K562 (cell line): Measurements from ENCODE around the gene NOS1.

ENCODE experiments used
- AFF1 ChIP-seq, 2 experiments: fragments of 450-650 bp; IDR thresholded peaks; 2 replicates each; pipeline ENCODE4 v1.6.1; 2018; ENCODE audit warnings: mild to moderate bottlenecking in 2 of 2, low read depth in 1 of 2; ENCODE audit not compliant: partially characterized antibody in 2 of 2
- CEBPB ChIP-seq: fragments of 450-650 bp; IDR thresholded peaks from 2 replicates; pipeline ENCODE4 v1.6.1; 2016; ENCODE audit warnings: missing genetic modification characterization, missing compliant biosample characterization
- CREB1 ChIP-seq, 2 experiments: sonication (generic) in 1 of 2; formaldehyde crosslinking in 1 of 2; IDR thresholded peaks; 2 replicates each; pipeline versions ENCODE4 v1.6.1 to v1.8.0; 2012 to 2022; ENCODE audit warnings: inconsistent platforms in 1 of 2, mild to moderate bottlenecking in 1 of 2, missing genetic modification reagents in 1 of 2, moderate library complexity in 1 of 2
- CTCF ChIP-seq, 3 experiments: IDR thresholded peaks in 2 of 3; conservative IDR thresholded peaks in 1 of 3; 2 replicates each; pipeline ENCODE4 v1.5.1; 2011 to 2012; ENCODE audit warnings: low read length in 3 of 3, mild to moderate bottlenecking in 3 of 3, control low read depth in 2 of 3, improper control_type of control experiment in 1 of 3, inconsistent platforms in 1 of 3, low read depth in 1 of 3, mixed read lengths in 1 of 3, moderate library complexity in 1 of 3; ENCODE audit not compliant: insufficient read depth in 2 of 3
- EGR1 ChIP-seq: fragments of 450-650 bp; conservative IDR thresholded peaks from 2 replicates; pipeline ENCODE4 v1.6.1; 2017; ENCODE audit warnings: mild to moderate bottlenecking
- FOXM1 ChIP-seq, 2 experiments: fragments of 450-650 bp in 1 of 2; sonication (generic) in 1 of 2; formaldehyde crosslinking in 1 of 2; IDR thresholded peaks; 2 replicates each; pipeline versions ENCODE4 v1.6.1 to v1.9.0; 2017 to 2022; ENCODE audit warnings: low read depth in 2 of 2, mild to moderate bottlenecking in 2 of 2, missing genetic modification reagents in 1 of 2, moderate library complexity in 1 of 2
- KLF1 ChIP-seq: fragments of 450-650 bp; IDR thresholded peaks from 2 replicates; pipeline ENCODE4 v1.6.1; 2016; ENCODE audit warnings: missing genetic modification characterization, missing compliant biosample characterization
- MLX ChIP-seq, 2 experiments: fragments of 450-650 bp in 1 of 2; sonication (generic) in 1 of 2; formaldehyde crosslinking; conservative IDR thresholded peaks; 2 replicates each; pipeline versions ENCODE4 v1.4.0 to v1.8.1; 2020 to 2022; ENCODE audit warnings: mild to moderate bottlenecking in 1 of 2, missing genetic modification reagents in 1 of 2
- PML ChIP-seq: IDR thresholded peaks from 2 replicates; pipeline ENCODE4 v1.6.1; 2012; ENCODE audit warnings: low read length, inconsistent platforms
- STAT6 ChIP-seq: sonication (generic); formaldehyde crosslinking; IDR thresholded peaks from 2 replicates; pipeline ENCODE4 v1.8.1; 2023; ENCODE audit warnings: mild to moderate bottlenecking, missing genetic modification reagents
- TARDBP ChIP-seq: fragments of 450-650 bp; IDR thresholded peaks from 2 replicates; pipeline ENCODE4 v1.6.1; 2016
- ZC3H8 ChIP-seq: fragments of 450-650 bp; IDR thresholded peaks from 2 replicates; pipeline ENCODE4 v1.6.1; 2017

GRCh38 chr12:117208206-117208605 lies 153.2 kb downstream of the NOS1 start:
- TF ChIP-seq CTCF (IDR thresholded peaks at IDR 0.05 in 2 of 3, conservative IDR thresholded peaks at IDR 0.05 in 1 of 3; ENCODE audit: insufficient read depth in 2 of 3, low read depth in 1 of 3, low read length in 3 of 3) (no peak), ZC3H8 (no peak), CREB1 (IDR thresholded peaks at IDR 0.05) (no peak), CREB1 (CRISPR knock-in tag; IDR thresholded peaks at IDR 0.05) (no peak), KLF1 (tag) (no peak), CEBPB (tag) (no peak), PML (no peak), MLX (CRISPR knock-in tag; conservative IDR thresholded peaks at IDR 0.05) (no peak), FOXM1 (IDR thresholded peaks at IDR 0.05; ENCODE audit: low read depth) (no peak), FOXM1 (CRISPR knock-in tag; IDR thresholded peaks at IDR 0.05; ENCODE audit: low read depth) (no peak), EGR1 (no peak), STAT6 (CRISPR knock-in tag) (no peak), AFF1 (IDR thresholded peaks at IDR 0.05; ENCODE audit: low read depth in 1 of 2, partially characterized antibody in 2 of 2) (no peak), TARDBP (no peak)
